HG03025 (cell line): Measurements from ENCODE around the gene SIGLEC6.
A peak's percentile ranks its signal among the peaks of the same experiment; 100 is the strongest.

ENCODE experiments used
- ATAC-seq: cut with Tn5 transposase; IDR thresholded peaks from one replicate; pipeline ENCODE4 v1.9.1; 2021; ENCODE audit warnings: mild to moderate bottlenecking, moderate library complexity; ENCODE audit not compliant: unreplicated experiment, low FRiP score

The SIGLEC6 gene

DNA sequence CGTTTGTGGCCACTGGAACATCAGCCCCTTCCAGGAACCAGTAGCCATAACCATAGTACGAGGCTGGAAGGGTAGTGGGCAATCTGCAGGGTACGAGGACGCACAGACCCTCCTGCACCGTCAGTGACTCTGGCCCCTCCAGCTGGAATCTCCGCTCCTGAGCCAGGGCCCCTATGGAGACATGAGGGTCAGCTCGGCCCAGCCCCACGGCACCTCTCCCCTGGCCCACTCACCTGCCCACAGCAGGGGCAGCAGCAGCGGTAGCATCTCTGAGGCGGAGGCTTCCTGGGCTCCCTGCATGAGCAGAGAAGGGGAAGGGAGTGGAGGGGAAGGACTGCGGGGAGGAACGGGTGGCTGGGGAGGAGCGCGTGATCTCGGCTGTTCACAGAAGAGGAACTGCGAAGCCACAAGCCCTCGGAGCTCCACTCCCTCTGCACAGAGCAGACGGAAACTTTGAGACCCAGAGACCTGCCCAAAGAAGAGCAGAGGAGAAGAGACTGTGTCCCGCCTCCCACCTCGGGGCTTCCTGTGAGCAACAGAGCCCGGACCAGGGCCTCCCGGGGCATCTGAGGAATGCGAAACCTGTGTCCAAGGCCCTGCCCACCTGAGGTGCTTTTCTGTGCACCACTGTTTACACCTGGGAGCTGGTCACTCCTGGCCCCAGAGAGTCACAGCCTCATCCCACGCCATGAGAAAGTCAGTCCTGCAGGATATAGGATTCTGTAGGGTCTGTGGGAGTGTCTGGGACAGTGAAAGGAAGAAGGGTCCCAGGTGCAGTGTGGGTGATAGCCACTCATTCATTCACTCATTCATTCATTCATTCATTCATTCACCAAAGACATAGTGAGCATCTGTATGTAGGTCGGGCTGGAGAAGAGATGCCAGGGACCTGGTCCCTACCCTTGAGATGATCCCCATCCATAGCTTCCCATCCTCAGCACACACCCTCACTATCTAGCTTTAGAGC lies at the start of gene SIGLEC6:
SIGLEC6 (minus strand) TSS at position 322 of the 967 bp plus-strand sequence; CDS start at position 300, 22 bp downstream.
- peak; percentile 78 for ATAC-seq

DNA sequence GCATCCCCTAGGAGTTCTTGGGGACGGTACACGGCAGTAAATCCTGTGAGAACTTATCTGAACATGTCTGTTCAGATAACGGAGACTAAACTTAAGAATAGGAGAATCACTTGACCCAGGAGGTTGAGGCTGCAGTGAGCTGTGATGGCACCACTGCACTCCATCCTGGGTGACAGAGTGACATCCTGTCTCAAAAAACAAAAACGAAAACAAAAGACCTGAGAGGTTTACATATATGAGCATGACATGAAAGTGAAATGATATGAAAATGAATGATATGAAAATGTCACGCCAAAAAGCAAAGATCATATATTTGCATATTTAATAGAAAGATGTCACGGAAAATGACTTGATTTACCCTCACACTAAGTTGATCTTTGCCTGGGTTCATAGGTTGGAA lies 45.4 kb upstream of the SIGLEC6 start:
- ATAC-seq = no peak

DNA sequence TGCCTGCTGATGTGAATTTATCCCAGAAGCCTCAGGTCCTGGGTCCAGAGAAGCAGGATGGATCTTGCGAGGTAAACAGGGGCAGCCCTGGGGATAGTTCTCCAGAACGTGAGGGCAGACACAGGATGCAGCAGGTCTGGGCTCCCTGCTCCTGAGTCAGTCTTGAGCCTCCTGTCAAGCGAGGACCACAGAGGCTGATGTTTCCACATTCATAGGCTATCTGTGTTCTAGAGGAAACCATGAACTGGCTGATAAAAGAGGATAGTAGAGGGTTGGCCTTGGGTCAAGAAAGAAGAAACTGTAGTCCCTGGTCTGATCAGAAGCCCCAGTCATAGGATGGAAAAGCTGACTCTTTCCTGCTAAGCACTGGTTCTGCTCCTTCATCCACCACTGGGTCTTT lies 41.9 kb upstream of the SIGLEC6 start:
- no peak for ATAC-seq

DNA sequence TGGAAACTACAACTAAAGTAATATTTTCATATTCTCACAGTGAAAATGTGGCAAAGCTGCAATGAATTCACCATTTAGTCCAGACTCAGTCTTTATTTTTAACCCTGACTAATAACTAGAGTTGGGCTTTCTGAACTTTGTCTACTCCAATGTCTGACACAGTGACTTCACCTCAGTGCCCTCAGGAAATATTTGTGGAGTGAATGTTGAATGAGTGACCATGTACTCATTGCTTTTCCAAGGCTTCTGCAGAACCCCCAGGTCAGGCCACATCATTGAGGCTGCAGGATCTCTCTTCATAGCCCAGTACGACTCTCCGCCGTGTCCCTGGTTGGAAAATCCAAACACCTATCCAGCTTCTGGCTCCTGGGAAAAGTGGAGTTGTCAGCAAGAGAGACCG lies 41.4 kb upstream of the SIGLEC6 start:
- no peak for ATAC-seq

DNA sequence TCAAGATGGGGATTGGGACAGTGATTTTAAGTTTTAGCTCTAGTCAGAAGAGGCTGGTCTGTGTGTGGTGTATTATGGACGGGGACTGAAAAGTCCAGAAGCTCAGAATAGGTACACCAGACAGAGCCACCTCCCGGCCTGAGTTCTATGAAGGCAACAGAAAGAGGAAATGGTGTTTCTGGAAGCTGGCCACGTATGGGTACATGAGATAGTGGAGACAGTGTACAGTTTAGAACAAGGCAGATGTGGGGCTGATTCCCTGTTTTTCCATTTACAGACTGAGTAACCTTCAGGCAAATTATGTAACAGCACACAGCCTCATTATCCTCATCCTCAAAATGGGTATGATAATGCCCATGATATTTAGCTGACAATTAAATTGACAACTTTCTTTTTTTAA lies 40.9 kb upstream of the SIGLEC6 start:
- ATAC-seq = no peak

DNA sequence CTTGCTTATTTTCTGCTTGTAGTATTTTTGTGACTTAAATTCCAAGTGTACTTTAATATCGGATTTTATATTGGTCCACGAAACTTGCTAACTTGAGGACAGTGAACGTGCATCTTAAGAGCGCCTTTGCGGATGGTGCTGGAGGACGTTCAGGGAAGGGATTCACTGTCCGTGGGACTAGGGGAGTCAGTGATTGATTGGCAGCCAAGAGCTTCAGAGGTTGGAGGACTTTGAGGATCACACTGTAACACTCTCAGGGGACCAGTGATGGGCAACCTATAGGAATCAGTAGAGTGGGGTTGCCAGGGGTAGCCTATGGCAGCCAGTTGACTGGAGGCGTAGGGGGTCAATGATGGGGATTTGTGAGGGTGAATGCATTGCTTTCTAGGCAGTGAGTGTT lies 40.1 kb upstream of the SIGLEC6 start:
- ATAC-seq = no peak

DNA sequence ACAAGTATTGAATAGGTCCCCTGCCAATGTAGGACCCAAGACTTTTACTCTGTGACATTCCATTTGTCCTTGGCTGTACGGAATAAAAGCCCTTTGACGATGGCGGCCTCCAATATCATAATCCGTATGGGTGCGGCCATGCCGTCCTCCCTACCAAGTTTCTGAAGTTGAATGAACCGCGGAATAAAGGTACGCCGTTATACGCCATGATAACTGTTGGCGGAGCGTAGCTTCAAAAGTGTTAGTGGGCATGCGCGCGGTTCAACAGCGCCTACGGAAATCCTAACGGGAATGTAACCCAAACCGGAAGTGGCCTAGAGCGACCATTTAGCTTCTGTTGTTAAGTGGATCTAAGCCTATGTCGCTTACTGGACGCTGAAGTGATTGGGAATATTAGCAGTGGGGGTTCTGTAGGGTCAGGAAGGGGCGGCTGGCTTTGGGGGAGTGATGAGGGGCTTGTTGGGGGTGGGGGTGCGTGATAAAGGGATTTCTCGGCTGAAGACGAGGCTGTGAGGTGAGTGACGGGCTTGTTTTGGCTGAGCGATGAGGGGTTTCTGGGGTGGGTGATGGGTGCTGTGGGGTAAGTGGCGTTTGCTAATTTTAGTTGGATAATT lies 39.6 kb upstream of the SIGLEC6 start, which contains the start of gene ZNF175:
ZNF175 (plus strand) TSS at position 322 of the 614 bp plus-strand sequence. CDS start 2,047 bp downstream, outside the sequence.
- ATAC-seq = no peak

DNA sequence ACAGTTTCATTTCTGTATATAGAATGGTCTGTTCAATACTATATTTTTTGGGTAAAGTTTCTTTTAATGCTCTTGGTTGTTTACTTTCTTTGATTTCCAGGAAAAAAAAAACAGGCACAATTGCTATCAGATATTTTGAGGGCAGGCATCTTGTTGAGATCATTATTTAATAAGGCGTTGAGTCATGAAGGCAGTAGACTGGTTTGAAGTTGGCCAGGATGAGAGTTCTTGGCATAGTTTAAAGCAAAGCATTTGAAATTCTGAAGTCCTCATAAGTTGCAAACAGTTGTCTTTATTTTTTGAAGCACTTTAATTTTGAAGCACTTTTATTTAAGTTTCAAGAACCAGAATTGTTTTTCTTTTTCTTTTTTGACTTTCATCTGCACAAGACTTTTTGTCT lies 37.0 kb upstream of the SIGLEC6 start:
- ATAC-seq = no peak

DNA sequence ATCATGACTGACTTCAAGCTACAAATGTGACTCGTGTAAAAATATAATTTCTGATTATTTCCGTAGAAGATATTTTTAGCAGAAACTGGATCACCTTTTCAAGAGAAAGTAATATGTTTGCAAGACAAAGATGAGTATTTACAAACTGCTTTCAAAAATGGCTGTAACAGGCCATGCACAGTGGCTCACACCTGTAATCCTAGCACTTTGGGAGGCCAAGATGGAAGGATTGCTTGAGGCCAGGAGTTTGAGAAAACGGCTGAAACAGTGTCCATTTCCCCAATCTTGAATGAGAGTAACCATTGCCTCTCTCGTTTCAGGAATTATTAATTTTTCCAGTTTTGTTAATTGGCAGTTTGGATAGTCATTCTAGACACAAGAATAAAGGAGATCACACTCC lies 36.1 kb upstream of the SIGLEC6 start:
- no peak for ATAC-seq

DNA sequence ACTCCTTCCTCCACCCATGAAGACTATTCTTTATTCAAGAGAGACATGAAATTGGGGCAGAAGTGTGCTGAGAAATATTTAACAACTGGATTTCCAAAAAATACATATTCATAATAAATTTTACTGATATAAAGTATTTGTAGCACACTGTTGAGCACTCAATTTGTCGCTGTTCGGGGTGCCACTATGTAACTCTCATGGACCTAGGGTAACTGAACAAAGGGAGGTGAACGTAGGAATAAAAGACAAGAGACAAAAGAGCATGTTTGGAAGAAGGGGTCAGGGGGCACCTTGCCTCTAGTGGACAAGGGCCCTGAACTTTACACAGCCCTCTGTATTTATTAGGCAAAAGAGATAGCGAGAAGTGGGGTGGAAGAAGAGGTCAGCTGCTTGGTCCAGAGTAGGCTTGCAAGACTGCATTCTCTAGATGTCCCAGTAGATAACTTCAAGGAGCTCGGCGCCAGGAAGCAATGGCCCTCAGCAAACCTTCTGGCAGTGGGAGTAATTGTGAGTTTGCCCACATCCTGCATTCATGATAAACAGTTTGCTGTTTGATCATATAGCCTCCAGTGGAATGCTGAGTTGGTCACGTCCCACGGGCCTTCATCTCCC lies 35.1 kb upstream of the SIGLEC6 start:
- ATAC-seq = no peak

DNA sequence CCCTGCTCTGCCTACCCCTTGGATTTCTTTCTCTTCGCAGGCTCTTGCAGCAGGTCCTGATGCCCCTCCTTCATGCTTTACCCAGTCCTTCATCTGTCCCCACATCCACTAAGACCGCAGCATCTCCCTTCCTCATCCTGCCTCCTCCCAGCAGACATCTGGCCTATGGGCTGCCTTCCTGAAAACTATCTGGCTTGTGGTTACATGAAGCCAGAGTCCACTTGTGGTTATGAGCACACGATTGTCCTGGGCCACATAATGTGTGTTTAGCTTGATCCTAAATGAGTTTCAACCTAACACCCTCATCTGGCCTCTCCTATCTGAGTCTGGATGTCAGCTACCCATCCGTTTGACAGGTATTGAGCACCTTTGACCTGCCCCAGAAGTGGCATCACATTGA lies 34.1 kb upstream of the SIGLEC6 start:
- ATAC-seq = no peak

DNA sequence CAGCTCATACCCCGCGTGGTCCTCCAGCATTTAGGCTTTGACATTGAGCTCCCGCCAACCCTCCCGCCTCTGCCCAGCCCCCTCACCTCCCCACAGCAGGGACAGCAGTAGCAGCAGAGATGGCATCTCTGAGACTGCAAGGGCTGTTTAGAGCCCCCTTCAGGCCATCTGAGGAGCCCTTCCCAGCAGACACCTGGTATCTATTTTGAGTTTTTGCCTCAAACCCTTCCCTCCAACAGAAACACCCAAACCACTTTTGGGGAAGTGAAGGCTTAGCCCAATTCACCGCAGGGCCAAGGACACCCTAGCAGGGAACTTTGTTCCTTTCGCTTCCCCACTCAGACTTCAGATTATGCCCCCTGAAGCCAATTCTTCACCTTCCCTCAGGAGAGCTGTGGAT lies 33.3 kb upstream of the SIGLEC6 start:
- no peak for ATAC-seq

DNA sequence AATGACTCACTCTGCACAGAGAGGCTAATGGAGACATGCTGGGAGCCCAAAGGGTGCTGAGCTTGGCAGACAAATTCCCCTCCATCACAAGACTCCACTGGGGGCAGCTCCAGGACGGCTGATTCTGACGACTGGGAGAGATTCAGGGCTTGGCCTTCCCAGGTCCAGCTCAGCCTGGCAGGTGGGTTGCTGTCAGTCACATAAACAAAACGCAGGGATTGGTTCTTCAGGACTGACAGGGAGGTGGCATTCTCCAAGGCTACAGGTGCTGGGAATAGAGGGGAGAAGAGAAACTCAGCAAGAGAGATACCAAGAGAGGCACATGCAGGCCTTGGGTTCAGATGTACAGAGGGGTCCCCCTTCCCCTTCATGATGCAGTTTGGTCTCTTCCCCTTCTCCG lies 28.9 kb upstream of the SIGLEC6 start:
- no peak for ATAC-seq

DNA sequence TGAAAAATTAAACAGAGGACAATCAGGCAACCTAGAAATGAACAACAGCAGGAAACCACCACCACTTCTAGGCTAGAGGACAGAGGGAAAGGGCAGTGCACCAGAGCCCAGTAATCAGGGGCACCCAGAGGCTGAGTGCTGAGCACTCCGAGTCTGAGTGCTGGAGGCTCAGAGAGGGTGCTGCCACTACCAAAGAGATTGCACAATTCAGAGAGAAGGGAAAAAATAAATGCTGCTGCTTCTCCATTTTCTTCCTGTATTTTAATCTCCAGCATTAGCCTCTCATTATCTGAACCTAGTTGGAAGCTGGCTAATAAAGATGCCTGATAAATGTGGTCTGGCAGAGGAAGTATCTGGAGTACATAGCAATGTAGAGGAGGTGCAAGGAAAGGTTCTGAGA lies 27.8 kb upstream of the SIGLEC6 start:
- ATAC-seq = no peak

DNA sequence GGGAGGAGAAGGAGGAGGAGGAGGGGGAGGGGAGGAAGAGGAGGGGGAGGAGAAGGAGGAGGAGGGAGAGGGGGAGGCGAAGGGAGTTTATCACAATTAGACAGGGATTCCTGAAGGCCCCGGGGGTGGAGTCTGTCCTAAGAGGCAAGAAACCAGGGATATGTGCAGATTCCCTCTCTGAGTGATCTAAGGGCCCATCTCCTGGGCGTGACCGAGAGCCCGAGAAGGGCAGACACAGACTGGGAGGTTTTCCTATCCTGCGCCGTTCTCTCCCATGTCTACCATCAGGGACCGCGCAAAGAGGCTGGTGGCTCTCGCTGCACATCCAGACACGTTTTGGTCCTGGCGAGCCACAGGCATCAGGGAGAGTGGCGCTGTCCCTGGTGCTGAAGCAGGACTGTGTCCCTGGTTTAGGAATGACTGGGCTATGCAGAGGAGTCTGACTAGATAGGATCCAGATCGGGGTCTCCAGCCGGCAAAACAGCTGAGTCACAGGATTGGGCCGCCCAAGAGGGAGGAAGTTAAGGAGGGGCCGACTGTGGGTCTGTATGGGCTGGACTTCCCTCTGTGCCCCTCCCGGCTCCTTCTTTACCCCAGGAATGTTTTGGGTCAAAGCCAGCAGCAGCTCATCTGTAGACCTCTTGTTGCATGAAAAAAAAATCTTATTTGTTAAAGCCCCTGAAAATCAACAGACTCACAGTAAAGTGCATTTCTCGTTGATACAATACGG lies 21.7 kb upstream of the SIGLEC6 start:
- ATAC-seq = no peak

DNA sequence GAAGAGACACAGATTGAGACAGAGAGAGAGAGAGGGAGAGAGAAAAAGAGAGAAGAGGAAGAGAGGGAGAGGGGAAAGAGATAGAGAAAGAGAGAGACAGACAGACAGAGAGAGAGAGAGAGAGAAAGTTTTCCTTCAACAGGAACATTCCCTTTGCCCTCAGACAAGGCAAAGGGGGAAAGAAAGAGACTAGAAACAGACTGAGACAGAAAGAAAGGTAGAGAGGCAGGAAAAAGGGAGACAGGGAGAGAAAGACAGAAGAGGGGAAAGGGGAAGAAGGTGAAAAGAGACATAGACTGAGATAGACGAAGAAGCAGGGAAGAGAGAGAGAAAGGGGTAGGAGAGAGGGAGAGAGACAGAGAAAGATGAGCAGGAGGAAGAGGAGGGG lies 21.1 kb upstream of the SIGLEC6 start:
- no peak for ATAC-seq

DNA sequence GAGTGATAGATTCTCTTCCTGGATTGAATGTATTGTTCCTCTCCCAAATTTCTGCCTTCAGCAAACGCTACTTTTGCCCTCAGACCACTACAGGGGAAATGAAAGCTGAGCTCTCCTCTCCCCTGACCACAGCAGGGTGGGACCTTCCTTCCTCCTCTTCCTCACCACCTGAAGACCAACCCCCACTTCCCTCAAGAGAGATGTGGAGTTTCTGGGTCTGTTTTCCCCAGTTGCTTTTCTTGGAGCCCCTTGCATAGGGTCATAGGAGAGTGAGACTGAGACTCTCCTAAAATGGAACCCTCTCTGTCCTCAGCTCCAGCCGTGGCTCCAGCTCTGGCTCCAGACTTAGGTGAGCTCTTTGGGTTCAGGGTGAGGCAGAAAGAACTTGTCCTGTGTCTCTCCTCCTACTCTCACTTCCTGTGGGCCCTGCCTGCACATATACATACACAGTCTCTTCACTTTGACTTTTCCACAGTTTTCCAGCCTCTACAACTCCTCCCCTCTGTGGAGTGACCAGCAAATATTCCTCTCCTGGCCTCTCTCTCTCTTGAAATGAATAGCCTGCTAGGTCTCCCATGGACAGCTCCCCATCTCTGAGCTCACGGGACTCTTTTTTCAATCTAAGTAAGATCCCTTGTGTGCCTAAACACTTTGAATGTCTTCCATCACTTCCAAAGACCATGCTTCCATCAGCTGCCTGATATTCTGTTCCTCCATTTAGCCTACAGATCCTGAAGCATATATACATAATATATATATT lies 20.4 kb upstream of the SIGLEC6 start:
- no peak for ATAC-seq

DNA sequence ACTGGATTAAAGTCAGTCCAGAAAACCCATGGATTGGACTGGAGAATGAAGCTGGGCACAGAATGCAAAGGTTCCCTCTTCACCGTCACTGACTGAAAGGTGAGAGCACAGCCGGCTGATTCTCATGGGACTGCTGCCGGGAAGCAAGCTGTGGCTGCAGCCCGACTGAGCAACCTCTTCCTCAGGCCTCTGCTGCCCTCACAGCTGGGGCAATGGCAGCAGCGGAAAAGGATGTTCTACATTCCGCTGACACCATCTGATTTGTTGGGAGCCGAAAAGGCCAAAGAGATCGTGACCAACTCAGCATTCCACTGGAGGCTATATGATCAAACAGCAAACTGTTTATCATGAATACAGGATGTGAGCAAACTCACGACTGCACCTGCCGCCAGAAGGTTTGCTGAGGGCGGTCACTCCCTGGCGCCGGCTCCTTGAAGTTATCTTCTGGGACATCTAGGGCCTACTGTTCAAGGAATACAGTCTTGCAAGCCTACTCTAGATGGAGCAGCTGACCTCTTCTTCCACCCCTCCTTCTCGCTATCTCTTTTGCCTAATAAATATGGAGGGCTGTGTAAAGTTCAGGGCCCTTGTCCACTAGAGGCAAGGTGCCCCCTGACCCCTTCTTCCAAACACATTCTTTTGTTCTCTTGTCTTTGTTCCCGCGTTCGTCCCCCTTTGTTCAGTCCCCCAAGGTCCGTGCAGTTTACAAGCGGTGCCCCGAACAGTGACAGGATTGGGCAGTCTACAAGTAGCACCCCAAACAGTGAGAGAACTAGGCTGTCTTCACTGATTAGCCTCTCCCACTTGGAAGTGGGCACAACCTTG lies 19.6 kb upstream of the SIGLEC6 start:
- no peak for ATAC-seq
